HepG2 (cell line): Measurements from ENCODE around the gene EVI5. TPM values are rescaled to one million over a fixed set of nuclear protein-coding genes. Genes with fewer than 3 reads are reported as not detected.

Experiments
- AKAP8 ChIP-seq: sonication (generic); formaldehyde crosslinking; IDR thresholded peaks from 2 replicates; pipeline ENCODE4 v1.5.1; 2020; ENCODE audit warnings: mild to moderate bottlenecking, missing genetic modification reagents
- FOXP4 ChIP-seq: sonication (generic); formaldehyde crosslinking; IDR thresholded peaks from 2 replicates; pipeline ENCODE4 v1.4.0; 2020; ENCODE audit warnings: missing genetic modification reagents
- GTF2F1 ChIP-seq: fragments of 150-350 bp; IDR thresholded peaks from 2 replicates; pipeline ENCODE4 v1.6.1; 2014; ENCODE audit warnings: low read length
- PHF20 ChIP-seq: sonication (generic); formaldehyde crosslinking; IDR thresholded peaks from 2 replicates; pipeline ENCODE4 v1.5.0; 2020; ENCODE audit warnings: mild to moderate bottlenecking, missing genetic modification reagents
- POLR2G ChIP-seq: fragments of 200-400 bp; formaldehyde crosslinking; IDR thresholded peaks from 2 replicates; pipeline ENCODE4 v1.6.1; 2018; ENCODE audit warnings: mild to moderate bottlenecking, low read depth, low read length, moderate library complexity
- SALL2 ChIP-seq: sonication (generic); formaldehyde crosslinking; IDR thresholded peaks from 2 replicates; pipeline ENCODE4 v1.8.1; 2023; ENCODE audit warnings: mild to moderate bottlenecking, missing genetic modification reagents, inconsistent platforms
- ZMYM2 ChIP-seq: sonication (generic); formaldehyde crosslinking; IDR thresholded peaks from 2 replicates; pipeline ENCODE4 v1.8.0; 2022; ENCODE audit warnings: mild to moderate bottlenecking, missing genetic modification reagents
- ZNF136 ChIP-seq: sonication (generic); formaldehyde crosslinking; IDR thresholded peaks from 2 replicates; pipeline ENCODE4 v1.8.1; 2022; ENCODE audit warnings: low read depth, mild to moderate bottlenecking, moderate library complexity, missing genetic modification reagents
- ZNF335 ChIP-seq: sonication (generic); formaldehyde crosslinking; IDR thresholded peaks from 2 replicates; pipeline ENCODE4 v1.4.0; 2020; ENCODE audit warnings: missing genetic modification reagents
- ZNF382 ChIP-seq: sonication (generic); formaldehyde crosslinking; IDR thresholded peaks from 2 replicates; pipeline ENCODE4 v1.5.0; 2020; ENCODE audit warnings: missing genetic modification reagents, mild to moderate bottlenecking, borderline replicate concordance
- ZNF460 ChIP-seq: sonication (generic); formaldehyde crosslinking; IDR thresholded peaks from 2 replicates; pipeline ENCODE4 v1.5.1; 2020; ENCODE audit warnings: missing genetic modification reagents, mild to moderate bottlenecking, borderline replicate concordance
- ZSCAN12 ChIP-seq: sonication (generic); formaldehyde crosslinking; IDR thresholded peaks from 2 replicates; pipeline ENCODE4 v1.9.0; 2021; ENCODE audit warnings: mild to moderate bottlenecking, missing genetic modification reagents
- polyA plus RNA-seq, 8 experiments: library from polyadenylated mRNA; depleted of rRNA in 3 of 8; stranded (reverse) in 7 of 8; unstranded in 1 of 8; fragments of >200 nt; fragmentation: Illumina TruSeq in 4 of 8; extraction: Trizol in 4 of 8; gene quantifications; 2 replicates each; pipeline versions ENCODE4 v1.2.1 to v1.2.3, GENCODE V29; 2011 to 2016; ENCODE audit warnings: low read depth in 4 of 8, missing spikeins in 1 of 8, mixed read lengths in 1 of 8; ENCODE audit not compliant: insufficient read depth in 1 of 8
- total RNA-seq, 5 experiments: library from RNA; depleted of rRNA; stranded (reverse); fragments of >200 nt; fragmentation: Illumina TruSeq; extraction: Trizol; gene quantifications; 2 replicates each; pipeline ENCODE4 v1.2.3, GENCODE V29; 2016; ENCODE audit warnings: low read depth in 1 of 5
- TF ChIP-seq, protein P1 (sequence below): sonication (generic); formaldehyde crosslinking; IDR thresholded peaks from 2 replicates; pipeline ENCODE4 v1.8.0; 2022; ENCODE audit warnings: mild to moderate bottlenecking, missing genetic modification reagents, moderate library complexity
- TF ChIP-seq, protein P2 (sequence below): sonication (generic); formaldehyde crosslinking; IDR thresholded peaks from 2 replicates; pipeline ENCODE4 v1.5.1; 2020; ENCODE audit warnings: missing genetic modification reagents, mild to moderate bottlenecking, borderline replicate concordance
- TF ChIP-seq, protein P3 (sequence below): sonication (generic); formaldehyde crosslinking; IDR thresholded peaks from 2 replicates; pipeline ENCODE4 v1.5.1; 2020; ENCODE audit warnings: mild to moderate bottlenecking, missing genetic modification reagents
- TF ChIP-seq, protein P4 (sequence below), 2 experiments: sonication (generic) in 1 of 2; formaldehyde crosslinking in 1 of 2; IDR thresholded peaks; 2 replicates each; pipeline versions ENCODE4 v1.4.0 to v1.6.1; 2016 to 2020; ENCODE audit warnings: borderline replicate concordance in 1 of 2, low read depth in 1 of 2, mild to moderate bottlenecking in 1 of 2, missing genetic modification reagents in 1 of 2

EVI5 gene
- total and polyA plus RNA-seq, 2 of the 13 experiments (the other 11 are each of a cell fraction or from before 2014, with no cell fraction given): 4.0 to 12.6 TPM

GRCh38 chr1:92784639-92785500 is at the start of gene EVI5 (continued):
- TF ChIP-seq, protein P1, sequence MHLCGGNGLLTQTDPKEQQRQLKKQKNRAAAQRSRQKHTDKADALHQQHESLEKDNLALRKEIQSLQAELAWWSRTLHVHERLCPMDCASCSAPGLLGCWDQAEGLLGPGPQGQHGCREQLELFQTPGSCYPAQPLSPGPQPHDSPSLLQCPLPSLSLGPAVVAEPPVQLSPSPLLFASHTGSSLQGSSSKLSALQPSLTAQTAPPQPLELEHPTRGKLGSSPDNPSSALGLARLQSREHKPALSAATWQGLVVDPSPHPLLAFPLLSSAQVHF (CRISPR knock-in tag): peak; percentile 96
- TF ChIP-seq ZNF460 (CRISPR knock-in tag): peak; percentile 58; the same call in 1 of the 2 replicates
- no peak for TF ChIP-seq AKAP8 (CRISPR knock-in tag)
- TF ChIP-seq, protein P2, sequence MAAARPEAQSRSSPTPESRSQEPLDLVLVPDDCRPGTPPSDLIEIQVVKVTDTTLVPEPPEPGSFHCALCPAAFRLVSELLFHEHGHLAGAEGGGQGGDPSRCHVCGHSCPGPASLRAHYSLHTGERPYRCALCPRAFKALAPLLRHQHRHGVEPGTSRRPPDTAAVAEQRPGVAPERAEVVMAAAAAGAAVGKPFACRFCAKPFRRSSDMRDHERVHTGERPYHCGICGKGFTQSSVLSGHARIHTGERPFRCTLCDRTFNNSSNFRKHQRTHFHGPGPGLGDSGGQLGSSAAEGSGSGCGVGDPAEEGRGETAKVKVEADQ (CRISPR knock-in tag): peak; percentile 55; the same call in 1 of the 2 replicates
- peak; percentile 81; the same call in 1 of the 2 replicates for TF ChIP-seq ZNF136
- no peak for TF ChIP-seq ZNF382 (CRISPR knock-in tag)
- TF ChIP-seq GTF2F1: no peak
- TF ChIP-seq ZSCAN12: peak; percentile 98
- TF ChIP-seq POLR2G: peak; percentile 82
- TF ChIP-seq PHF20 (CRISPR knock-in tag): no peak
- TF ChIP-seq ZMYM2: peak; percentile 88
- TF ChIP-seq, protein P3, sequence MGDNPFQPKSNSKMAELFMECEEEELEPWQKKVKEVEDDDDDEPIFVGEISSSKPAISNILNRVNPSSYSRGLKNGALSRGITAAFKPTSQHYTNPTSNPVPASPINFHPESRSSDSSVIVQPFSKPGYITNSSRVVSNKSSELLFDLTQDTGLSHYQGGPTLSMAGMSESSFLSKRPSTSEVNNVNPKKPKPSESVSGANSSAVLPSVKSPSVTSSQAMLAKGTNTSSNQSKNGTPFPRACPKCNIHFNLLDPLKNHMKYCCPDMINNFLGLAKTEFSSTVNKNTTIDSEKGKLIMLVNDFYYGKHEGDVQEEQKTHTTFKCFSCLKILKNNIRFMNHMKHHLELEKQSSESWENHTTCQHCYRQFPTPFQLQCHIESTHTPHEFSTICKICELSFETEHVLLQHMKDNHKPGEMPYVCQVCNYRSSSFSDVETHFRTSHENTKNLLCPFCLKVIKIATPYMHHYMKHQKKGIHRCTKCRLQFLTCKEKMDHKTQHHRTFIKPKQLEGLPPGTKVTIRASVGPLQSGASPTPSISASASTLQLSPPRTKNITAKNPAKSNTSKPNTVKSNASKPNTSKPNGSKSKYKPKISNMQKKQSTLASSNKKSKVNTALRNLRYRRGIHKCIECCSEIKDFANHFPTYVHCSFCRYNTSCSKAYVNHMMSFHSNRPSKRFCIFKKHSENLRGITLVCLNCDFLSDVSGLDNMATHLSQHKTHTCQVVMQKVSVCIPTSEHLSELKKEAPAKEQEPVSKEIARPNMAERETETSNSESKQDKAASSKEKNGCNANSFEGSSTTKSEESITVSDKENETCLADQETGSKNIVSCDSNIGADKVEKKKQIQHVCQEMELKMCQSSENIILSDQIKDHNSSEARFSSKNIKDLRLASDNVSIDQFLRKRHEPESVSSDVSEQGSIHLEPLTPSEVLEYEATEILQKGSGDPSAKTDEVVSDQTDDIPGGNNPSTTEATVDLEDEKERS: peak; percentile 98
- peak; percentile 92 for TF ChIP-seq ZNF335
- TF ChIP-seq SALL2 (CRISPR knock-in tag): peak; percentile 71
- TF ChIP-seq, protein P4, sequence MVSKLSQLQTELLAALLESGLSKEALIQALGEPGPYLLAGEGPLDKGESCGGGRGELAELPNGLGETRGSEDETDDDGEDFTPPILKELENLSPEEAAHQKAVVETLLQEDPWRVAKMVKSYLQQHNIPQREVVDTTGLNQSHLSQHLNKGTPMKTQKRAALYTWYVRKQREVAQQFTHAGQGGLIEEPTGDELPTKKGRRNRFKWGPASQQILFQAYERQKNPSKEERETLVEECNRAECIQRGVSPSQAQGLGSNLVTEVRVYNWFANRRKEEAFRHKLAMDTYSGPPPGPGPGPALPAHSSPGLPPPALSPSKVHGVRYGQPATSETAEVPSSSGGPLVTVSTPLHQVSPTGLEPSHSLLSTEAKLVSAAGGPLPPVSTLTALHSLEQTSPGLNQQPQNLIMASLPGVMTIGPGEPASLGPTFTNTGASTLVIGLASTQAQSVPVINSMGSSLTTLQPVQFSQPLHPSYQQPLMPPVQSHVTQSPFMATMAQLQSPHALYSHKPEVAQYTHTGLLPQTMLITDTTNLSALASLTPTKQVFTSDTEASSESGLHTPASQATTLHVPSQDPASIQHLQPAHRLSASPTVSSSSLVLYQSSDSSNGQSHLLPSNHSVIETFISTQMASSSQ (IDR thresholded peaks at IDR 0.05; ENCODE audit: low read depth): no peak
- TF ChIP-seq, protein P4 (CRISPR knock-in tag; IDR thresholded peaks at IDR 0.05; ENCODE audit: borderline replicate concordance): peak; percentile 42; the same call in 1 of the 2 replicates
- peak; percentile 63 for TF ChIP-seq FOXP4 (CRISPR knock-in tag)
